ENCODE results near the gene DNAH8.

The DNAH8 gene

DNA sequence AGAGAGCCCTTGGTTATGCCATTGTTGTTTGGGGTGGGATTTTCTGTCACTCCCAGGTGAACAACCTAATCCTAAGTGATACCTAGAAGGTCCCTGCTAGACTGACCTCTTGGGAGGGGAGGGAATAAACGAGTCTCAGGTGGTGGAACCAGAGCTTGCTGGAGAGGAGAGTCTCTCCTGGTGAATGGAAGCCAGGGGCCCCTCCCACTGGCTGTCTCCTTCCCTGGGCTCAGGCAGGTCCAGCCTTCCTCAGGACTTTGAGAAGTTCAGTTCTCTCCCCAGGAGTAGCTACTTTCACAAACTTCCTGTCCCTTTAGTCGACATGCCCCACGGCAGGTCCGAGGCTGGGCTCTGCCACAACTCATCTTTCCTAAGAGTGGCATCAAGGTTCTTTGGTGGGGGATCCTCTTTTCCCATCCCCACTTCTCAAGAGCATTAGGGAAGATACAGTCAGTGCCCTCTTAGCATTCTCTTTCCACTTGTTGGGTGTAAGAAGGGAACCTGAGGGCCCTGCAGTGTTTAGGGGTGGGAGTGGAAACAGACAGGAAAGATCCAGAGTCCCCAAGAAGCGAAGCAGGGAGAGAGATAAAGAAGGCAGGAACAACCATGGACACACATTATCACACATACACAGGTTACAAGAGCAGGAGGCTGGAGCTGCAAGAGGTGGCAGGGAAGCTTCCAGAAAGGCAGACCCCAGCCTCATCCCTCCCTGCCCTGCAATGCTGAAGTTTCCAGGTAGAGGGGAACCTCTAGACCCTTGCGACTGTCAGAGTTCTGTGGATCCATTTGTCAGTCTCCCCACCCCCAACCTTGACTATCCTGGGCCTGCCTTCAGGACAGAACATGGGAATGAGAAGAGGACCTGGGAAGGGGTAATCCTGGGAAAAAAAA is 332.6 kb downstream of the DNAH8 start:
- TF ChIP-seq, protein P1, sequence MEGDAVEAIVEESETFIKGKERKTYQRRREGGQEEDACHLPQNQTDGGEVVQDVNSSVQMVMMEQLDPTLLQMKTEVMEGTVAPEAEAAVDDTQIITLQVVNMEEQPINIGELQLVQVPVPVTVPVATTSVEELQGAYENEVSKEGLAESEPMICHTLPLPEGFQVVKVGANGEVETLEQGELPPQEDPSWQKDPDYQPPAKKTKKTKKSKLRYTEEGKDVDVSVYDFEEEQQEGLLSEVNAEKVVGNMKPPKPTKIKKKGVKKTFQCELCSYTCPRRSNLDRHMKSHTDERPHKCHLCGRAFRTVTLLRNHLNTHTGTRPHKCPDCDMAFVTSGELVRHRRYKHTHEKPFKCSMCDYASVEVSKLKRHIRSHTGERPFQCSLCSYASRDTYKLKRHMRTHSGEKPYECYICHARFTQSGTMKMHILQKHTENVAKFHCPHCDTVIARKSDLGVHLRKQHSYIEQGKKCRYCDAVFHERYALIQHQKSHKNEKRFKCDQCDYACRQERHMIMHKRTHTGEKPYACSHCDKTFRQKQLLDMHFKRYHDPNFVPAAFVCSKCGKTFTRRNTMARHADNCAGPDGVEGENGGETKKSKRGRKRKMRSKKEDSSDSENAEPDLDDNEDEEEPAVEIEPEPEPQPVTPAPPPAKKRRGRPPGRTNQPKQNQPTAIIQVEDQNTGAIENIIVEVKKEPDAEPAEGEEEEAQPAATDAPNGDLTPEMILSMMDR (IDR thresholded peaks at IDR 0.05; ENCODE audit: control insufficient read depth, extremely low read depth, insufficient read depth): no peak
- DNase-seq (ENCODE audit: low read depth): no peak
- no peak overlapping the region for H3K4me3 ChIP-seq (ENCODE audit: low read depth, low read length)

- no peak for DNase-seq (ENCODE audit: low read depth)
- TF ChIP-seq, protein P1 (IDR thresholded peaks at IDR 0.05; ENCODE audit: control insufficient read depth, extremely low read depth, insufficient read depth): no peak
- no peak within 1 kb of the TSS for H3K4me3 ChIP-seq (ENCODE audit: low read depth, low read length)
Measured at GRCh38 chr6:39048481-39049399, 333.6 kb downstream of the DNAH8 start, which contains the start of gene GLP1R. Gene GLP1R (plus strand): TSS chr6:39048781. CDS start chr6:39048841, 60 bp downstream.

GRCh38 chr6:39049575-39050283 is 334.6 kb downstream of the DNAH8 start:
- DNase-seq (ENCODE audit: low read depth): no peak
- TF ChIP-seq, protein P1 (IDR thresholded peaks at IDR 0.05; ENCODE audit: control insufficient read depth, extremely low read depth, insufficient read depth): no peak
- no peak overlapping the region for H3K4me3 ChIP-seq (ENCODE audit: low read depth, low read length)

GRCh38 chr6:39050453-39051112 is 335.5 kb downstream of the DNAH8 start:
- no peak for DNase-seq (ENCODE audit: low read depth)
- TF ChIP-seq, protein P1 (IDR thresholded peaks at IDR 0.05; ENCODE audit: control insufficient read depth, extremely low read depth, insufficient read depth): no peak
- no peak overlapping the region for H3K4me3 ChIP-seq (ENCODE audit: low read depth, low read length)

DNA sequence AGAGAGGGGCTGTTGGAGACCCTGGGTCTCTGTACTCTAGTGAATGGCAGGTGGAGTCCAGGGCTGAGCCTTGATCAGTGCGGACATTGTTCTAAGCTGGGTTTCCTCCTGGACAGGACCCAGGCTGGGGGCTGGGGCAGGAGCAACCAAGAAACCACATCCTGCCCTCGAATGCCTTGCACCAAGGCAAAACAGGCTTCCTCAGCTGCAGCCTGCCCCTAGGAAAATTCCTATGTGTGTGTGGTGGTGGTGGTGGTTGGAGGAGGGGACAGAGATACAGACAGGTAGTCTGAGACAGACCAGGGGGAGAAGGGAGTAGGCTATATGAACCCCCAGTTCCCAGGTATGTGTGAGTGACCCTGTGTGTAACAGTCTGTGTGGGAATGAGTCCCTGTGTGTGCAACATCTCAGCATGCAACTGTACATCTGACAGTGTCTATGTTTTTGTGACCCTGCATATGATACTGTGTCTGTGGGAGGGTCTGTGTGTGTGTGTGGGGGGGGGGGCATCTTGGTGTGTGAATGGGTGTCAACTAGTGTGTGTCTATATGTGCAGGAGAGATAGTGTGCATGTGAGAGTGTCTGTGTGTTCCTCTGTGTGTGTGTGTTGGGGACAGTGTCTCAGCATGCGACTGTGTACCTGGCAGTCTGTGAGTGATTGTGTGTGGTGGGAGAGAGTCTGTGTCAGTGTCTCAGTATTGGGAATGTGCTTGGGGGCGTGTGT is 336.4 kb downstream of the DNAH8 start:
- TF ChIP-seq, protein P1 (IDR thresholded peaks at IDR 0.05; ENCODE audit: control insufficient read depth, extremely low read depth, insufficient read depth): no peak
- no peak for DNase-seq (ENCODE audit: low read depth)
- no peak overlapping the region for H3K4me3 ChIP-seq (ENCODE audit: low read depth, low read length)

Data from LNCaP clone FGC (cell line).